ENCODE data around the gene LRRC45.

GRCh38 chr17:82033359-82034085 lies 10.4 kb downstream of the LRRC45 start:
- no peak for TF ChIP-seq CTCF (conservative IDR thresholded peaks at IDR 0.05)
- TF ChIP-seq ZFX (IDR thresholded peaks at IDR 0.05) = no peak
